ENCODE measurements around the gene LHX1.

DNA sequence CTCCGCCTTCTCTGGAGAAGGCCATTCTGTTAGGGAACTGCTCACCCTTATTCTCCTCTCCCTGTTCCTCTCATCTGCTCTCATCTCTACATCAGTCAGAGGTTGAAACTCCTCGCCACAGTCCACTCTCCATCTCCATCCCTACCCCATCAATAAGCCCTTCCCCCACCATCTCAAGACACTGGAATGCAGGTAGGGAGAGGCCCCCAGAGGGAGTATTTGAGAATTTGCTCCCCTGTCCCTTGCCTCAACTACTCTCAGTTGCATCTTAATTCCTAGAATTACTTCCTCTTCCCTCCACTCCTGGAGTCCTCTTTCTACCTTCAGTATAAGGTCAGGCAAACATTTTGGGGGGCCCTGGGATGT is 9.4 kb downstream of the LHX1 start:
- TF ChIP-seq, protein P1, sequence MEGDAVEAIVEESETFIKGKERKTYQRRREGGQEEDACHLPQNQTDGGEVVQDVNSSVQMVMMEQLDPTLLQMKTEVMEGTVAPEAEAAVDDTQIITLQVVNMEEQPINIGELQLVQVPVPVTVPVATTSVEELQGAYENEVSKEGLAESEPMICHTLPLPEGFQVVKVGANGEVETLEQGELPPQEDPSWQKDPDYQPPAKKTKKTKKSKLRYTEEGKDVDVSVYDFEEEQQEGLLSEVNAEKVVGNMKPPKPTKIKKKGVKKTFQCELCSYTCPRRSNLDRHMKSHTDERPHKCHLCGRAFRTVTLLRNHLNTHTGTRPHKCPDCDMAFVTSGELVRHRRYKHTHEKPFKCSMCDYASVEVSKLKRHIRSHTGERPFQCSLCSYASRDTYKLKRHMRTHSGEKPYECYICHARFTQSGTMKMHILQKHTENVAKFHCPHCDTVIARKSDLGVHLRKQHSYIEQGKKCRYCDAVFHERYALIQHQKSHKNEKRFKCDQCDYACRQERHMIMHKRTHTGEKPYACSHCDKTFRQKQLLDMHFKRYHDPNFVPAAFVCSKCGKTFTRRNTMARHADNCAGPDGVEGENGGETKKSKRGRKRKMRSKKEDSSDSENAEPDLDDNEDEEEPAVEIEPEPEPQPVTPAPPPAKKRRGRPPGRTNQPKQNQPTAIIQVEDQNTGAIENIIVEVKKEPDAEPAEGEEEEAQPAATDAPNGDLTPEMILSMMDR (IDR thresholded peaks at IDR 0.05): no peak
- no peak for TF ChIP-seq POLR2A (IDR thresholded peaks at IDR 0.05)
